Activated CD4-positive, alpha-beta T cell treated with anti-CD3 and anti-CD28 coated beads, Interleukin-2, amount 10 ng/mL, durations not matched to agents 7 days and 5 days (primary cell): ENCODE results near the gene NCAPD2. TPM values are rescaled to one million over a fixed set of nuclear protein-coding genes. Genes with fewer than 3 reads are reported as not detected.
"Not testable (repeated sequence)": the region's sequence is repeated elsewhere in the genome, so short reads cannot be mapped to it uniquely, and the experiment has no call there.

ENCODE experiments used
- CTCF ChIA-PET: fragments of 350-600 bp; sonication (Branson Sonifier 250); formaldehyde crosslinking; loops from one replicate; lab custom pipeline; 2021; ENCODE audit warnings: antibody characterized with exemption; lab: Charles Lee
- POLR2A ChIA-PET: fragments of 350-600 bp; sonication (Branson Sonifier 250); formaldehyde crosslinking; loops from one replicate; lab custom pipeline; 2021; ENCODE audit warnings: antibody characterized with exemption; lab: Charles Lee
- DNase-seq: peaks from one replicate; pipeline ENCODE4 v3.0.0-alpha.2; 2020
- H3K27ac Mint-ChIP-seq: one replicate; pipeline ENCODE4 v1.8.0; 2021; ENCODE audit warnings: mild to moderate bottlenecking, moderate library complexity, mixed read lengths
- H3K27me3 Mint-ChIP-seq: one replicate; pipeline ENCODE4 v1.8.0; 2021; ENCODE audit warnings: mixed read lengths
- H3K36me3 Mint-ChIP-seq: one replicate; pipeline ENCODE4 v1.8.0; 2021; ENCODE audit warnings: low read depth, mixed read lengths
- H3K4me1 Mint-ChIP-seq: one replicate; pipeline ENCODE4 v1.8.0; 2021; ENCODE audit warnings: mixed read lengths
- H3K4me3 Mint-ChIP-seq: one replicate; pipeline ENCODE4 v1.8.0; 2021; ENCODE audit warnings: mild to moderate bottlenecking, moderate library complexity, mixed read lengths
- H3K9me3 Mint-ChIP-seq: one replicate; pipeline ENCODE4 v1.8.0; 2021; ENCODE audit warnings: mixed read lengths
- total RNA-seq, 2 experiments: library from RNA; stranded (reverse); gene quantifications; one replicate each; pipeline ENCODE4 v1.2.3, GENCODE V29; 2021

NCAPD2 gene
- total RNA-seq, 2 experiments from 2014 or later: 191 to 202 TPM

DNA sequence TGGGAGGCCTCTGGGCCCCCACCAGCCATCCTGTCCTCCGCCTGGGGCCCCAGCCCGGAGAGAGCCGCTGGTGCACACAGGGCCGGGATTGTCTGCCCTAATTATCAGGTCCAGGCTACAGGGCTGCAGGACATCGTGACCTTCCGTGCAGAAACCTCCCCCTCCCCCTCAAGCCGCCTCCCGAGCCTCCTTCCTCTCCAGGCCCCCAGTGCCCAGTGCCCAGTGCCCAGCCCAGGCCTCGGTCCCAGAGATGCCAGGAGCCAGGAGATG lies 39.7 kb downstream of the NCAPD2 start:
- peak overlapping the region; percentile 98 for H3K27ac Mint-ChIP-seq
- POLR2A ChIA-PET: interaction anchor here (0.6 to 1.6 kb wide), 17 partner anchors 8 to 319 kb away, joined by 3 to 10 read pairs (median 5); partner anchors contain the start of genes COPS7A, MRPL51, USP5 and VAMP1
- CTCF ChIA-PET: interaction anchor here (0.6 to 0.9 kb wide), 2 partner anchors 19 to 27 kb away, joined by 3 to 5 read pairs; no protein-coding TSS in a partner anchor
- peaks cover 49% of the 10 kb centered on the region for H3K4me1 Mint-ChIP-seq
- no peaks in the 10 kb centered on the region for H3K27me3 Mint-ChIP-seq
- peak overlapping the region; percentile 90 for H3K4me3 Mint-ChIP-seq
- no peaks in the 10 kb centered on the region for H3K9me3 Mint-ChIP-seq
- H3K36me3 Mint-ChIP-seq: peaks cover 75% of the 10 kb centered on the region
- no peak for DNase-seq

DNA sequence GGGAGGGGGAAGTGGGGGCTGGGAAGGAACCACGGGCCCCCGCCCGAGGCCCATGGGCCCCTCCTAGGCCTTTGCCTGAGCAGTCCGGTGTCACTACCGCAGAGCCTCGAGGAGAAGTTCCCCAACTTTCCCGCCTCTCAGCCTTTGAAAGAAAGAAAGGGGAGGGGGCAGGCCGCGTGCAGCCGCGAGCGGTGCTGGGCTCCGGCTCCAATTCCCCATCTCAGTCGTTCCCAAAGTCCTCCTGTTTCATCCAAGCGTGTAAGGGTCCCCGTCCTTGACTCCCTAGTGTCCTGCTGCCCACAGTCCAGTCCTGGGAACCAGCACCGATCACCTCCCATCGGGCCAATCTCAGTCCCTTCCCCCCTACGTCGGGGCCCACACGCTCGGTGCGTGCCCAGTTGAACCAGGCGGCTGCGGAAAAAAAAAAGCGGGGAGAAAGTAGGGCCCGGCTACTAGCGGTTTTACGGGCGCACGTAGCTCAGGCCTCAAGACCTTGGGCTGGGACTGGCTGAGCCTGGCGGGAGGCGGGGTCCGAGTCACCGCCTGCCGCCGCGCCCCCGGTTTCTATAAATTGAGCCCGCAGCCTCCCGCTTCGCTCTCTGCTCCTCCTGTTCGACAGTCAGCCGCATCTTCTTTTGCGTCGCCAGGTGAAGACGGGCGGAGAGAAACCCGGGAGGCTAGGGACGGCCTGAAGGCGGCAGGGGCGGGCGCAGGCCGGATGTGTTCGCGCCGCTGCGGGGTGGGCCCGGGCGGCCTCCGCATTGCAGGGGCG lies 40.2 kb downstream of the NCAPD2 start, which contains the start of gene GAPDH:
TSS of gene GAPDH (plus strand) at position 595 of the 772 bp plus-strand sequence. CDS start 316 bp downstream, outside the sequence.
- no peaks in the 10 kb centered on the region for H3K9me3 Mint-ChIP-seq
- ChIA-PET POLR2A (interaction anchor here (0.6 to 1.6 kb wide), 17 partner anchors 8 to 318 kb away, joined by 3 to 10 read pairs (median 5); partner anchors contain the start of genes COPS7A, MRPL51, USP5 and VAMP1), CTCF (interaction anchor here (0.6 to 1.5 kb wide), 6 partner anchors 10 to 117 kb away, joined by 3 to 6 read pairs (median 4); no protein-coding TSS in a partner anchor)
- DNase-seq: peak; percentile 91
- H3K27me3 Mint-ChIP-seq: no peaks in the 10 kb centered on the region
- peak within 1 kb of the TSS; percentile 90 for H3K4me3 Mint-ChIP-seq
- peak within 1 kb of the TSS; percentile 98 for H3K27ac Mint-ChIP-seq
- H3K36me3 Mint-ChIP-seq: peaks cover 73% of the 10 kb centered on the region
- H3K4me1 Mint-ChIP-seq: peaks cover 52% of the 10 kb centered on the region

DNA sequence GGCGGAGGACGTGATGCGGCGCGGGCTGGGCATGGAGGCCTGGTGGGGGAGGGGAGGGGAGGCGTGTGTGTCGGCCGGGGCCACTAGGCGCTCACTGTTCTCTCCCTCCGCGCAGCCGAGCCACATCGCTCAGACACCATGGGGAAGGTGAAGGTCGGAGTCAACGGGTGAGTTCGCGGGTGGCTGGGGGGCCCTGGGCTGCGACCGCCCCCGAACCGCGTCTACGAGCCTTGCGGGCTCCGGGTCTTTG lies 40.7 kb downstream of the NCAPD2 start:
- H3K27ac Mint-ChIP-seq: peak overlapping the region; percentile 98
- H3K36me3 Mint-ChIP-seq: peaks cover 73% of the 10 kb centered on the region
- CTCF ChIA-PET: interaction anchor here (0.6 to 1.5 kb wide), 7 partner anchors 9 to 117 kb away, joined by 3 to 6 read pairs (median 4); no protein-coding TSS in a partner anchor
- peaks cover 57% of the 10 kb centered on the region for H3K4me1 Mint-ChIP-seq
- POLR2A ChIA-PET: interaction anchor here (0.6 to 1.6 kb wide), 10 partner anchors 9 to 317 kb away, joined by 3 to 10 read pairs (median 5); partner anchors contain the start of genes MRPL51, USP5 and VAMP1
- H3K27me3 Mint-ChIP-seq: no peaks in the 10 kb centered on the region
- DNase-seq: no peak
- peak overlapping the region; percentile 90 for H3K4me3 Mint-ChIP-seq
- no peaks in the 10 kb centered on the region for H3K9me3 Mint-ChIP-seq

DNA sequence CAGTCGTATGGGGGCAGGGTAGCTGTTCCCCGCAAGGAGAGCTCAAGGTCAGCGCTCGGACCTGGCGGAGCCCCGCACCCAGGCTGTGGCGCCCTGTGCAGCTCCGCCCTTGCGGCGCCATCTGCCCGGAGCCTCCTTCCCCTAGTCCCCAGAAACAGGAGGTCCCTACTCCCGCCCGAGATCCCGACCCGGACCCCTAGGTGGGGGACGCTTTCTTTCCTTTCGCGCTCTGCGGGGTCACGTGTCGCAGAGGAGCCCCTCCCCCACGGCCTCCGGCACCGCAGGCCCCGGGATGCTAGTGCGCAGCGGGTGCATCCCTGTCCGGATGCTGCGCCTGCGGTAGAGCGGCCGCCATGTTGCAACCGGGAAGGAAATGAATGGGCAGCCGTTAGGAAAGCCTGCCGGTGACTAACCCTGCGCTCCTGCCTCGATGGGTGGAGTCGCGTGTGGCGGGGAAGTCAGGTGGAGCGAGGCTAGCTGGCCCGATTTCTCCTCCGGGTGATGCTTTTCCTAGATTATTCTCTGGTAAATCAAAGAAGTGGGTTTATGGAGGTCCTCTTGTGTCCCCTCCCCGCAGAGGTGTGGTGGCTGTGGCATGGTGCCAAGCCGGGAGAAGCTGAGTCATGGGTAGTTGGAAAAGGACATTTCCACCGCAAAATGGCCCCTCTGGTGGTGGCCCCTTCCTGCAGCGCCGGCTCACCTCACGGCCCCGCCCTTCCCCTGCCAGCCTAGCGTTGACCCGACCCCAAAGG lies 41.2 kb downstream of the NCAPD2 start:
- peaks cover 62% of the 10 kb centered on the region for H3K4me1 Mint-ChIP-seq

DNA sequence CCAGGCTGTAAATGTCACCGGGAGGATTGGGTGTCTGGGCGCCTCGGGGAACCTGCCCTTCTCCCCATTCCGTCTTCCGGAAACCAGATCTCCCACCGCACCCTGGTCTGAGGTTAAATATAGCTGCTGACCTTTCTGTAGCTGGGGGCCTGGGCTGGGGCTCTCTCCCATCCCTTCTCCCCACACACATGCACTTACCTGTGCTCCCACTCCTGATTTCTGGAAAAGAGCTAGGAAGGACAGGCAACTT lies 41.7 kb downstream of the NCAPD2 start:
- H3K4me1 Mint-ChIP-seq: peaks cover 67% of the 10 kb centered on the region
- peak overlapping the region; percentile 90 for H3K4me3 Mint-ChIP-seq
- ChIA-PET CTCF (interaction anchor here (0.5 to 2.1 kb wide), 11 partner anchors 14 to 317 kb away, joined by 3 to 11 read pairs (median 4); partner anchors contain the start of gene NOP2), POLR2A (no interaction called here)
- H3K27ac Mint-ChIP-seq: peak overlapping the region; percentile 98
- no peaks in the 10 kb centered on the region for H3K9me3 Mint-ChIP-seq
- DNase-seq: no peak
- no peaks in the 10 kb centered on the region for H3K27me3 Mint-ChIP-seq
- H3K36me3 Mint-ChIP-seq: peaks cover 63% of the 10 kb centered on the region

More for the DNA sequence above, 41.2 kb downstream of the NCAPD2 start:
- no peaks in the 10 kb centered on the region for H3K9me3 Mint-ChIP-seq
- CTCF ChIA-PET: interaction anchor here (0.5 to 2.1 kb wide), 13 partner anchors 9 to 318 kb away, joined by 3 to 11 read pairs (median 4); partner anchors contain the start of gene NOP2
- peak overlapping the region; percentile 90 for H3K4me3 Mint-ChIP-seq
- no peaks in the 10 kb centered on the region for H3K27me3 Mint-ChIP-seq
- peak overlapping the region; percentile 98 for H3K27ac Mint-ChIP-seq
- POLR2A ChIA-PET: interaction anchor here (0.6 to 1.6 kb wide), 6 partner anchors 42 to 286 kb away, joined by 3 to 10 read pairs (median 6); partner anchors contain the start of genes MRPL51 and VAMP1
- DNase-seq: peak; percentile 78
- peaks cover 68% of the 10 kb centered on the region for H3K36me3 Mint-ChIP-seq

DNA sequence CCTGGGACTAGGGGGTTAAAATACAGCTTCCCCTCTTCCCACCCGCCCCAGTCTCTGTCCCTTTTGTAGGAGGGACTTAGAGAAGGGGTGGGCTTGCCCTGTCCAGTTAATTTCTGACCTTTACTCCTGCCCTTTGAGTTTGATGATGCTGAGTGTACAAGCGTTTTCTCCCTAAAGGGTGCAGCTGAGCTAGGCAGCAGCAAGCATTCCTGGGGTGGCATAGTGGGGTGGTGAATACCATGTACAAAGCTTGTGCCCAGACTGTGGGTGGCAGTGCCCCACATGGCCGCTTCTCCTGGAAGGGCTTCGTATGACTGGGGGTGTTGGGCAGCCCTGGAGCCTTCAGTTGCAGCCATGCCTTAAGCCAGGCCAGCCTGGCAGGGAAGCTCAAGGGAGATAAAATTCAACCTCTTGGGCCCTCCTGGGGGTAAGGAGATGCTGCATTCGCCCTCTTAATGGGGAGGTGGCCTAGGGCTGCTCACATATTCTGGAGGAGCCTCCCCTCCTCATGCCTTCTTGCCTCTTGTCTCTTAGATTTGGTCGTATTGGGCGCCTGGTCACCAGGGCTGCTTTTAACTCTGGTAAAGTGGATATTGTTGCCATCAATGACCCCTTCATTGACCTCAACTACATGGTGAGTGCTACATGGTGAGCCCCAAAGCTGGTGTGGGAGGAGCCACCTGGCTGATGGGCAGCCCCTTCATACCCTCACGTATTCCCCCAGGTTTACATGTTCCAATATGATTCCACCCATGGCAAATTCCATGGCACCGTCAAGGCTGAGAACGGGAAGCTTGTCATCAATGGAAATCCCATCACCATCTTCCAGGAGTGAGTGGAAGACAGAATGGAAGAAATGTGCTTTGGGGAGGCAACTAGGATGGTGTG lies 42.3 kb downstream of the NCAPD2 start:
- Mint-ChIP-seq H3K9me3 (no peaks in the 10 kb centered on the region), H3K27me3 (no peaks in the 10 kb centered on the region), H3K4me1 (peaks cover 70% of the 10 kb centered on the region), H3K36me3 (peaks cover 58% of the 10 kb centered on the region), H3K4me3 (peak overlapping the region; percentile 90), H3K27ac (peak overlapping the region; percentile 98)
- ChIA-PET CTCF (interaction anchor here (0.5 to 2.1 kb wide), 11 partner anchors 14 to 317 kb away, joined by 3 to 11 read pairs (median 4); partner anchors contain the start of gene NOP2), POLR2A (no interaction called here)
- no peak for DNase-seq

DNA sequence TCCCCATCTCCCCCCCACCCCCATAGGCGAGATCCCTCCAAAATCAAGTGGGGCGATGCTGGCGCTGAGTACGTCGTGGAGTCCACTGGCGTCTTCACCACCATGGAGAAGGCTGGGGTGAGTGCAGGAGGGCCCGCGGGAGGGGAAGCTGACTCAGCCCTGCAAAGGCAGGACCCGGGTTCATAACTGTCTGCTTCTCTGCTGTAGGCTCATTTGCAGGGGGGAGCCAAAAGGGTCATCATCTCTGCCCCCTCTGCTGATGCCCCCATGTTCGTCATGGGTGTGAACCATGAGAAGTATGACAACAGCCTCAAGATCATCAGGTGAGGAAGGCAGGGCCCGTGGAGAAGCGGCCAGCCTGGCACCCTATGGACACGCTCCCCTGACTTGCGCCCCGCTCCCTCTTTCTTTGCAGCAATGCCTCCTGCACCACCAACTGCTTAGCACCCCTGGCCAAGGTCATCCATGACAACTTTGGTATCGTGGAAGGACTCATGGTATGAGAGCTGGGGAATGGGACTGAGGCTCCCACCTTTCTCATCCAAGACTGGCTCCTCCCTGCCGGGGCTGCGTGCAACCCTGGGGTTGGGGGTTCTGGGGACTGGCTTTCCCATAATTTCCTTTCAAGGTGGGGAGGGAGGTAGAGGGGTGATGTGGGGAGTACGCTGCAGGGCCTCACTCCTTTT lies 43.1 kb downstream of the NCAPD2 start:
- CTCF ChIA-PET: interaction anchor here (0.6 to 6.4 kb wide), 27 partner anchors 10 to 230 kb away, joined by 3 to 135 read pairs (median 4); partner anchors contain the start of genes COPS7A, IFFO1, MRPL51 and TAPBPL
- H3K4me1 Mint-ChIP-seq: peaks cover 75% of the 10 kb centered on the region
- DNase-seq: no peak
- H3K9me3 Mint-ChIP-seq: no peaks in the 10 kb centered on the region
- peak overlapping the region; percentile 90 for H3K4me3 Mint-ChIP-seq
- H3K27me3 Mint-ChIP-seq: no peaks in the 10 kb centered on the region
- POLR2A ChIA-PET: interaction anchor here (0.6 to 1.0 kb wide), 4 partner anchors 14 to 235 kb away, joined by 3 read pairs; no protein-coding TSS in a partner anchor
- peak overlapping the region; percentile 98 for H3K27ac Mint-ChIP-seq
- H3K36me3 Mint-ChIP-seq: peaks cover 54% of the 10 kb centered on the region

DNA sequence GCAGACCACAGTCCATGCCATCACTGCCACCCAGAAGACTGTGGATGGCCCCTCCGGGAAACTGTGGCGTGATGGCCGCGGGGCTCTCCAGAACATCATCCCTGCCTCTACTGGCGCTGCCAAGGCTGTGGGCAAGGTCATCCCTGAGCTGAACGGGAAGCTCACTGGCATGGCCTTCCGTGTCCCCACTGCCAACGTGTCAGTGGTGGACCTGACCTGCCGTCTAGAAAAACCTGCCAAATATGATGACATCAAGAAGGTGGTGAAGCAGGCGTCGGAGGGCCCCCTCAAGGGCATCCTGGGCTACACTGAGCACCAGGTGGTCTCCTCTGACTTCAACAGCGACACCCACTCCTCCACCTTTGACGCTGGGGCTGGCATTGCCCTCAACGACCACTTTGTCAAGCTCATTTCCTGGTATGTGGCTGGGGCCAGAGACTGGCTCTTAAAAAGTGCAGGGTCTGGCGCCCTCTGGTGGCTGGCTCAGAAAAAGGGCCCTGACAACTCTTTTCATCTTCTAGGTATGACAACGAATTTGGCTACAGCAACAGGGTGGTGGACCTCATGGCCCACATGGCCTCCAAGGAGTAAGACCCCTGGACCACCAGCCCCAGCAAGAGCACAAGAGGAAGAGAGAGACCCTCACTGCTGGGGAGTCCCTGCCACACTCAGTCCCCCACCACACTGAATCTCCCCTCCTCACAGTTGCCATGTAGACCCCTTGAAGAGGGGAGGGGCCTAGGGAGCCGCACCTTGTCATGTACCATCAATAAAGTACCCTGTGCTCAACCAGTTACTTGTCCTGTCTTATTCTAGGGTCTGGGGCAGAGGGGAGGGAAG lies 43.9 kb downstream of the NCAPD2 start:
- Mint-ChIP-seq H3K27ac (peak overlapping the region; percentile 74), H3K4me3 (peak overlapping the region; percentile 90), H3K36me3 (peaks cover 50% of the 10 kb centered on the region), H3K4me1 (peaks cover 75% of the 10 kb centered on the region)
- not testable (repeated sequence) for H3K9me3 Mint-ChIP-seq, H3K27me3 Mint-ChIP-seq
- ChIA-PET POLR2A (interaction anchor here (0.6 to 1.0 kb wide), 5 partner anchors 9 to 234 kb away, joined by 3 to 4 read pairs (median 3); no protein-coding TSS in a partner anchor), CTCF (interaction anchor here (0.6 to 6.4 kb wide), 35 partner anchors 9 to 353 kb away, joined by 3 to 135 read pairs (median 4); partner anchors contain the start of genes COPS7A, IFFO1, MRPL51 and SPSB2)
- peak; percentile 88 for DNase-seq

DNA sequence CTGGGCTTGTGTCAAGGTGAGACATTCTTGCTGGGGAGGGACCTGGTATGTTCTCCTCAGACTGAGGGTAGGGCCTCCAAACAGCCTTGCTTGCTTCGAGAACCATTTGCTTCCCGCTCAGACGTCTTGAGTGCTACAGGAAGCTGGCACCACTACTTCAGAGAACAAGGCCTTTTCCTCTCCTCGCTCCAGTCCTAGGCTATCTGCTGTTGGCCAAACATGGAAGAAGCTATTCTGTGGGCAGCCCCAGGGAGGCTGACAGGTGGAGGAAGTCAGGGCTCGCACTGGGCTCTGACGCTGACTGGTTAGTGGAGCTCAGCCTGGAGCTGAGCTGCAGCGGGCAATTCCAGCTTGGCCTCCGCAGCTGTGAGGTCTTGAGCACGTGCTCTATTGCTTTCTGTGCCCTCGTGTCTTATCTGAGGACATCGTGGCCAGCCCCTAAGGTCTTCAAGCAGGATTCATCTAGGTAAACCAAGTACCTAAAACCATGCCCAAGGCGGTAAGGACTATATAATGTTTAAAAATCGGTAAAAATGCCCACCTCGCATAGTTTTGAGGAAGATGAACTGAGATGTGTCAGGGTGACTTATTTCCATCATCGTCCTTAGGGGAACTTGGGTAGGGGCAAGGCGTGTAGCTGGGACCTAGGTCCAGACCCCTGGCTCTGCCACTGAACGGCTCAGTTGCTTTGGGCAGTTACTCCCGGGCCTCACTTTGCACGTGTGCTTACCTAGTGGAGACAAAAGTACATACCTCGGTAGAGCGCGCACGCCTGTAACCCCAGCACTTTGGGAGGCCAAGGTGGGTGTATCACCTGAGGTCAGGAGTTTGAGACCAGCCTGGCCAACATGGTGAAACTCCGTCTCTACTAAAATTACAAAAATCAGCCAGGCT lies 44.8 kb downstream of the NCAPD2 start:
- Mint-ChIP-seq H3K27ac (peak overlapping the region; percentile 74), H3K4me1 (peaks cover 70% of the 10 kb centered on the region), H3K4me3 (no peak overlapping the region), H3K27me3 (no peaks in the 10 kb centered on the region), H3K9me3 (no peaks in the 10 kb centered on the region), H3K36me3 (peaks cover 50% of the 10 kb centered on the region)
- ChIA-PET CTCF (interaction anchor here (0.6 to 6.4 kb wide), 23 partner anchors 8 to 353 kb away, joined by 3 to 135 read pairs (median 5); partner anchors contain the start of genes IFFO1, NOP2, SPSB2 and TAPBPL), POLR2A (interaction anchor here (0.7 to 1.2 kb wide), 5 partner anchors 9 to 228 kb away, joined by 3 to 4 read pairs (median 3); partner anchors contain the start of gene PTMS)
- DNase-seq: no peak

DNA sequence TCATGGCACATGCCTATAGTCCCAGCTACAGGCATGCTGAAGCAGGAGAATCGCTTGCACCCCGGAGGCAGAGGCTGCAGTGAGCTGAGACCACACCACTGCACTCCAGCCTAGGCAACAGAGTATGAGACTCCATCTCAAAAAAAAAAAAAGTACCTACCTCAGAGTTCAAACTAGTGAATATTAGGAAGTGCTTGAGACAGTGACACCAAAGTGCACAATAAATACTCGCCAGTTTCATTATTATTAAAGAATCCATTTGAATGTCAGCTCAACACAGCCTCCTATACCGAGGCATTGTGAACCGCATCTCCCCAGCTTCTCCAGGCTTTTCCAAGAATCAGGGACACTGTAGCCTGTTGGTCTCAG lies 45.4 kb downstream of the NCAPD2 start:
- CTCF ChIA-PET: interaction anchor here (0.6 to 6.4 kb wide), 16 partner anchors 15 to 352 kb away, joined by 3 to 135 read pairs (median 4); partner anchors contain the start of genes IFFO1, NOP2 and SPSB2
- H3K4me3 Mint-ChIP-seq: peak overlapping the region; percentile 25
- H3K36me3 Mint-ChIP-seq: peaks cover 49% of the 10 kb centered on the region
- POLR2A ChIA-PET: interaction anchor here (0.7 to 1.2 kb wide), 2 partner anchors 14 to 227 kb away, joined by 3 to 4 read pairs; partner anchors contain the start of gene PTMS
- H3K9me3 Mint-ChIP-seq: no peaks in the 10 kb centered on the region
- H3K27ac Mint-ChIP-seq: no peak overlapping the region
- H3K4me1 Mint-ChIP-seq: peaks cover 68% of the 10 kb centered on the region
- H3K27me3 Mint-ChIP-seq: no peaks in the 10 kb centered on the region
- DNase-seq: no peak
